ENCODE data around the gene GTF3C5.
"Not testable (repeated sequence)": the region's sequence is repeated elsewhere in the genome, so short reads cannot be mapped to it uniquely, and the experiment has no call there.

The GTF3C5 gene

GRCh38 chr9:133057553-133057952, 26.8 kb downstream of the GTF3C5 start:
- DNase-seq: no peak
- Mint-ChIP-seq H3K4me3 (no peak overlapping the region), H3K27ac (peak overlapping the region; percentile 94), H3K27me3 (no peaks in the 10 kb centered on the region), H3K36me3 (peaks cover 36% of the 10 kb centered on the region), H3K4me1 (peaks cover 61% of the 10 kb centered on the region), H3K9me3 (no peaks in the 10 kb centered on the region)
- CTCF ChIA-PET: interaction anchor here (0.8 to 2.7 kb wide), 5 partner anchors 9 to 90 kb away, joined by 3 to 12 read pairs (median 6); no protein-coding TSS in a partner anchor

GRCh38 chr9:133058071-133058470, 27.3 kb downstream of the GTF3C5 start:
- H3K9me3 Mint-ChIP-seq: no peaks in the 10 kb centered on the region
- H3K4me1 Mint-ChIP-seq: peaks cover 64% of the 10 kb centered on the region
- H3K27me3 Mint-ChIP-seq: no peaks in the 10 kb centered on the region
- peaks cover 36% of the 10 kb centered on the region for H3K36me3 Mint-ChIP-seq
- CTCF ChIA-PET: interaction anchor here (0.8 to 2.7 kb wide), 4 partner anchors 9 to 90 kb away, joined by 3 to 12 read pairs (median 6); no protein-coding TSS in a partner anchor
- peak overlapping the region; percentile 94 for H3K27ac Mint-ChIP-seq
- no peak for DNase-seq
- no peak overlapping the region for H3K4me3 Mint-ChIP-seq

GRCh38 chr9:133058550-133059320, 27.9 kb downstream of the GTF3C5 start:
- no peaks in the 10 kb centered on the region for H3K9me3 Mint-ChIP-seq
- no peaks in the 10 kb centered on the region for H3K27me3 Mint-ChIP-seq
- H3K4me3 Mint-ChIP-seq: peak overlapping the region; percentile 26
- peaks cover 67% of the 10 kb centered on the region for H3K4me1 Mint-ChIP-seq
- CTCF ChIA-PET: interaction anchor here (1.3 to 2.7 kb wide), 3 partner anchors 18 to 85 kb away, joined by 3 to 12 read pairs (median 6); no protein-coding TSS in a partner anchor
- DNase-seq: peak; percentile 47
- H3K27ac Mint-ChIP-seq: peak overlapping the region; percentile 94
- H3K36me3 Mint-ChIP-seq: peaks cover 32% of the 10 kb centered on the region

GRCh38 chr9:133059623-133060022, 28.8 kb downstream of the GTF3C5 start:
- H3K4me1 Mint-ChIP-seq: peaks cover 67% of the 10 kb centered on the region
- peak overlapping the region; percentile 94 for H3K27ac Mint-ChIP-seq
- CTCF ChIA-PET: interaction anchor here (1.1 to 1.3 kb wide), 3 partner anchors 11 to 85 kb away, joined by 3 read pairs; no protein-coding TSS in a partner anchor
- DNase-seq: peak; percentile 43
- H3K9me3 Mint-ChIP-seq: no peaks in the 10 kb centered on the region
- peaks cover 26% of the 10 kb centered on the region for H3K36me3 Mint-ChIP-seq
- H3K27me3 Mint-ChIP-seq: no peaks in the 10 kb centered on the region
- no peak overlapping the region for H3K4me3 Mint-ChIP-seq

GRCh38 chr9:133060417-133060841, 29.6 kb downstream of the GTF3C5 start:
- Mint-ChIP-seq H3K27ac (peak overlapping the region; percentile 94), H3K4me3 (peak overlapping the region; percentile 21), H3K9me3 (no peaks in the 10 kb centered on the region), H3K4me1 (peaks cover 65% of the 10 kb centered on the region), H3K27me3 (no peaks in the 10 kb centered on the region), H3K36me3 (peaks cover 21% of the 10 kb centered on the region)
- CTCF ChIA-PET: interaction anchor here (0.7 to 1.3 kb wide), 3 partner anchors 12 to 84 kb away, joined by 3 read pairs; no protein-coding TSS in a partner anchor
- peak; percentile 40 for DNase-seq

DNA sequence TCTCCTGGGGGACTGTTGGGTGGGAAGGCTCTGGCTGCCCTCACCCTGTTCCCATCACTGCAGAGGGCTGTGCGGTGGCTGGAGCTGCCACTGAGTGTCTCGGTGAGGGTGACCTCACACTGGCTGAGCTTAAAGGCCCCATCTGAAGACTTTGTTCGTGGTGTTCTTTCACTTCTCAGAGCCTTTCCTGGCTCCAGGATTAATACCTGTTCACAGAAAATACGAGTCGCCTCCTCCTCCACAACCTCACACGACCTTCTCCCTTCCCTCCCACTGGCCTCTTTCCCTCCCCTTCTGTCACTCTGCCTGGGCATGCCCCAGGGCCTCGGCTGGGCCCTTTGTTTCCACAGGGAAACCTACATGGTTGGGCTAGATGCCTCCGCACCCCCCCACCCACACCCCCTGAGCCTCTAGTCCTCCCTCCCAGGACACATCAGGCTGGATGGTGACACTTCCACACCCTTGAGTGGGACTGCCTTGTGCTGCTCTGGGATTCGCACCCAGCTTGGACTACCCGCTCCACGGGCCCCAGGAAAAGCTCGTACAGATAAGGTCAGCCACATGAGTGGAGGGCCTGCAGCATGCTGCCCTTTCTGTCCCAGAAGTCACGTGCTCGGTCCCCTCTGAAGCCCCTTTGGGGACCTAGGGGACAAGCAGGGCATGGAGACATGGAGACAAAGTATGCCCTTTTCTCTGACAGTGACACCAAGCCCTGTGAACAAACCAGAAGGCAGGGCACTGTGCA, 30.4 kb downstream of the GTF3C5 start:
- not testable (repeated sequence) for H3K4me3 Mint-ChIP-seq
- CTCF ChIA-PET: interaction anchor here (0.7 to 1.3 kb wide), 2 partner anchors 18 to 83 kb away, joined by 3 read pairs; no protein-coding TSS in a partner anchor
- H3K36me3 Mint-ChIP-seq: peaks cover 18% of the 10 kb centered on the region

GRCh38 chr9:133061764-133062145, 31.0 kb downstream of the GTF3C5 start, which contains the start of gene CEL:
CEL (plus strand) TSS chr9:133061981; CDS start chr9:133062003, 22 bp downstream.
- Mint-ChIP-seq H3K4me1 (peaks cover 54% of the 10 kb centered on the region), H3K27ac (peak within 1 kb of the TSS; percentile 49), H3K36me3 (peaks cover 14% of the 10 kb centered on the region)
- DNase-seq, H3K9me3 Mint-ChIP-seq, H3K4me3 Mint-ChIP-seq, CTCF ChIA-PET, H3K27me3 Mint-ChIP-seq: not testable (repeated sequence)

More for the DNA sequence above, 30.4 kb downstream of the GTF3C5 start:
- Mint-ChIP-seq H3K4me1 (peaks cover 59% of the 10 kb centered on the region), H3K27ac (peak overlapping the region; percentile 49)
- H3K27me3 Mint-ChIP-seq, DNase-seq, H3K9me3 Mint-ChIP-seq: not testable (repeated sequence)

- H3K4me3 Mint-ChIP-seq, DNase-seq, H3K27ac Mint-ChIP-seq, CTCF ChIA-PET, H3K9me3 Mint-ChIP-seq, H3K27me3 Mint-ChIP-seq: not testable (repeated sequence)
- Mint-ChIP-seq H3K36me3 (peaks cover 14% of the 10 kb centered on the region), H3K4me1 (peaks cover 46% of the 10 kb centered on the region)
Observed at GRCh38 chr9:133062569-133062968, 31.8 kb downstream of the GTF3C5 start.

GRCh38 chr9:133063159-133063499, 32.3 kb downstream of the GTF3C5 start:
- H3K36me3 Mint-ChIP-seq: peaks cover 10% of the 10 kb centered on the region
- CTCF ChIA-PET: no interaction called here
- no peaks in the 10 kb centered on the region for H3K9me3 Mint-ChIP-seq
- peaks cover 40% of the 10 kb centered on the region for H3K4me1 Mint-ChIP-seq
- DNase-seq: no peak
- no peaks in the 10 kb centered on the region for H3K27me3 Mint-ChIP-seq
- no peak overlapping the region for H3K27ac Mint-ChIP-seq
- no peak overlapping the region for H3K4me3 Mint-ChIP-seq

- Mint-ChIP-seq H3K27me3 (no peaks in the 10 kb centered on the region), H3K36me3 (peaks cover 4% of the 10 kb centered on the region), H3K4me3 (no peak overlapping the region), H3K9me3 (no peaks in the 10 kb centered on the region), H3K4me1 (peaks cover 35% of the 10 kb centered on the region), H3K27ac (no peak overlapping the region)
- CTCF ChIA-PET: no interaction called here
- no peak for DNase-seq
Observed at GRCh38 chr9:133063500-133064231, 32.9 kb downstream of the GTF3C5 start.

GRCh38 chr9:133064241-133065069, 33.7 kb downstream of the GTF3C5 start:
- Mint-ChIP-seq H3K4me1 (peaks cover 27% of the 10 kb centered on the region), H3K9me3 (no peaks in the 10 kb centered on the region), H3K4me3 (no peak overlapping the region), H3K36me3 (peaks cover 1% of the 10 kb centered on the region), H3K27me3 (no peaks in the 10 kb centered on the region), H3K27ac (no peak overlapping the region)
- CTCF ChIA-PET: no interaction called here
- no peak for DNase-seq

DNA sequence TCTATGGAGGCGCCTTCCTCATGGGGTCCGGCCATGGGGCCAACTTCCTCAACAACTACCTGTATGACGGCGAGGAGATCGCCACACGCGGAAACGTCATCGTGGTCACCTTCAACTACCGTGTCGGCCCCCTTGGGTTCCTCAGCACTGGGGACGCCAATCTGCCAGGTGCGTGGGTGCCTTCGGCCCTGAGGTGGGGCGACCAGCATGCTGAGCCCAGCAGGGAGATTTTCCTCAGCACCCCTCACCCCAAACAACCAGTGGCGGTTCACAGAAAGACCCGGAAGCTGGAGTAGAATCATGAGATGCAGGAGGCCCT, 34.2 kb downstream of the GTF3C5 start:
- CTCF ChIA-PET: no interaction called here
- peaks cover 1% of the 10 kb centered on the region for H3K36me3 Mint-ChIP-seq
- H3K27ac Mint-ChIP-seq: no peak overlapping the region
- DNase-seq: no peak
- H3K27me3 Mint-ChIP-seq: no peaks in the 10 kb centered on the region
- H3K4me3 Mint-ChIP-seq: no peak overlapping the region
- H3K9me3 Mint-ChIP-seq: no peaks in the 10 kb centered on the region
- peaks cover 21% of the 10 kb centered on the region for H3K4me1 Mint-ChIP-seq

DNA sequence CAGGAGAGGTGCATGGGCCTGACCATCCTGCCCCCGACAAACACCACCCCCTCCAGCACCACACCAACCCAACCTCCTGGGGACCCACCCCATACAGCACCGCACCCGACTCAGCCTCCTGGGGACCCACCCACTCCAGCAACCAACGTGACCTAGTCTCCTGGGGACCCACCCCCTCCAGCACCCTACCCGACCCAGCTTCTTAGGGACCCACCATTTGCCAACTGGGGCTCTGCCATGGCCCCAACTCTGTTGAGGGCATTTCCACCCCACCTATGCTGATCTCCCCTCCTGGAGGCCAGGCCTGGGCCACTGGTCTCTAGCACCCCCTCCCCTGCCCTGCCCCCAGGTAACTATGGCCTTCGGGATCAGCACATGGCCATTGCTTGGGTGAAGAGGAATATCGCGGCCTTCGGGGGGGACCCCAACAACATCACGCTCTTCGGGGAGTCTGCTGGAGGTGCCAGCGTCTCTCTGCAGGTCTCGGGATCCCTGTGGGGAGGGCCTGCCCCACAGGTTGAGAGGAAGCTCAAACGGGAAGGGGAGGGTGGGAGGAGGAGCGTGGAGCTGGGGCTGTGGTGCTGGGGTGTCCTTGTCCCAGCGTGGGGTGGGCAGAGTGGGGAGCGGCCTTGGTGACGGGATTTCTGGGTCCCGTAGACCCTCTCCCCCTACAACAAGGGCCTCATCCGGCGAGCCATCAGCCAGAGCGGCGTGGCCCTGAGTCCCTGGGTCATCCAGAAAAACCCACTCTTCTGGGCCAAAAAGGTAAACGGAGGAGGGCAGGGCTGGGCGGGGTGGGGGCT, 35.6 kb downstream of the GTF3C5 start:
- Mint-ChIP-seq H3K27ac (no peak overlapping the region), H3K4me3 (no peak overlapping the region), H3K36me3 (peaks cover 1% of the 10 kb centered on the region), H3K4me1 (peaks cover 8% of the 10 kb centered on the region), H3K27me3 (no peaks in the 10 kb centered on the region), H3K9me3 (no peaks in the 10 kb centered on the region)
- CTCF ChIA-PET: interaction anchor here (0.9 kb wide), 1 partner anchor 18 kb away, joined by 3 read pairs; no protein-coding TSS in a partner anchor
- DNase-seq: no peak

All from activated naive CD4-positive, alpha-beta T cell treated with anti-CD3 and anti-CD28 coated beads, Interleukin-2, amount 10 ng/mL, durations not matched to agents 7 days and 5 days (primary cell).